HL-60/S4 (cell line): ENCODE results near the gene HES4.
"Not testable (repeated sequence)": the region's sequence is repeated elsewhere in the genome, so short reads cannot be mapped to it uniquely, and the experiment has no call there.

Source experiments
- in situ Hi-C: fragments of 300-500 bp; cut with MboI; formaldehyde crosslinking; loops from 2 replicates; pipeline ENCODE4 v1.14.3; 2022; ENCODE audit warnings: low sequenced_read_pairs

The HES4 gene

GRCh38 chr1:981491-981954, 18.4 kb downstream of the HES4 start:
- in situ Hi-C loops: no loop called here

GRCh38 chr1:980602-981395, 19.1 kb downstream of the HES4 start:
- in situ Hi-C loops: no loop called here

- in situ Hi-C loops: no loop called here
Observed at GRCh38 chr1:980137-980571, 19.7 kb downstream of the HES4 start.

- in situ Hi-C loops: no loop called here
Observed at GRCh38 chr1:979744-980072, 20.2 kb downstream of the HES4 start.

- in situ Hi-C loops: no loop called here
Observed at GRCh38 chr1:978835-979743, 20.8 kb downstream of the HES4 start.

GRCh38 chr1:978069-978834, 21.6 kb downstream of the HES4 start:
- in situ Hi-C loops: no loop called here

- in situ Hi-C loops: not testable (repeated sequence)
Observed at GRCh38 chr1:976791-977190, 23.1 kb downstream of the HES4 start.

GRCh38 chr1:975896-976683, 23.8 kb downstream of the HES4 start:
- in situ Hi-C loops: no loop called here

GRCh38 chr1:975365-975764, 24.5 kb downstream of the HES4 start:
- in situ Hi-C loops: no loop called here

- in situ Hi-C loops: no loop called here
Observed at GRCh38 chr1:974687-975328, 25.1 kb downstream of the HES4 start.

- in situ Hi-C loops: no loop called here
Observed at GRCh38 chr1:974293-974640, 25.6 kb downstream of the HES4 start.

- in situ Hi-C loops: no loop called here
Observed at GRCh38 chr1:973459-974292, 26.2 kb downstream of the HES4 start.

GRCh38 chr1:972726-973458, 27.0 kb downstream of the HES4 start:
- in situ Hi-C loops: no loop called here

- in situ Hi-C loops: no loop called here
Observed at GRCh38 chr1:971751-972506, 28.0 kb downstream of the HES4 start.

GRCh38 chr1:970973-971730, 28.7 kb downstream of the HES4 start:
- in situ Hi-C loops: no loop called here

- in situ Hi-C loops: no loop called here
Observed at GRCh38 chr1:970242-970972, 29.5 kb downstream of the HES4 start.
